HG02938 (cell line): Measurements from ENCODE around the gene SLC9C1.

Experiments used
- ATAC-seq: cut with Tn5 transposase; IDR thresholded peaks from one replicate; pipeline ENCODE4 v1.9.1; 2021; ENCODE audit warnings: mild to moderate bottlenecking, moderate library complexity; ENCODE audit not compliant: unreplicated experiment

The SLC9C1 gene

DNA sequence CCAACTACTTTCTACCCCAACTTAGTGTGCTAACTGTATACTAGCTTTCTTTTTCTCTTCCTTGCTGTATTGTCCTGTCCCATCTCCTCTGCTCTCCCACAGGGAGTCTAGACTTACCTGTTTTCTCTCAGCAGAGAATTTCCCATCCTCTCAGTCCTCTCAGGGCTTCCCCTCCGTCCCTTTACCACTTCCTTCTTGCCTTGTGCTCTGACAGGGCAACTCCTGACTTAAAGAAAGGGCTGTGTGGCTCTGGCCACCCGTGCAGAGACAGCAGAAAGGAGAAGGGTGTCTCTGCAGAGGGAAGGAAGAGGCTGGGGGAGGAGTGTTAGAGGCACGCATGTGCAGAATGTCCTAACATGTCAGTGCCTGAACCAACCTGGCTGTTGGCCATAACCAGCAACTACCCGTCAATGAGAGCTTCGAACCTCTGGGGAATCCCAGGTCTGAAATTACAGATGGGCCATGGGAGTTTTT lies 161.0 kb downstream of the SLC9C1 start, which contains the start of gene GCSAM:
TSS of gene GCSAM (minus strand) at position 274 of the 474 bp plus-strand sequence. CDS start at position 146, 128 bp downstream.
- ATAC-seq = peak; percentile 51

DNA sequence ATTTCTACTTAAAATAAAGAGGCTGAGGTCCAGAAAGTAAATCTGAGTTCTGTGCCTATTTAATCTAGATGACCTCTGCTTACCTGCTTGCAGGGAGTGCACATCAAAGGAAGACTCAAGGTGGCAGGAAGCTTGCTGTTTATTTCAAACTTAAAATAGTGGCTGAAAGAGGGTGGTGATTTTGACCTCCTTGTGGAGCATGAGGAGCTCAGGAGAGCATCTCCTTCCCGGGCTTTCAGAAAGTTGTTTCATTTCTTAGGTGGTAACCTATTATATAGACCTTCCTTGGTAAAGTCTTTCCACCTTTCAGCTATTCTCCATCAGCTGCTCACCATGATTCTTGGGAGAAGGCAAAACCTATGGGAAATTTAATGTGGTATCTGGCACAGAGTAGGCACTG lies 161.5 kb downstream of the SLC9C1 start:
- ATAC-seq = no peak

DNA sequence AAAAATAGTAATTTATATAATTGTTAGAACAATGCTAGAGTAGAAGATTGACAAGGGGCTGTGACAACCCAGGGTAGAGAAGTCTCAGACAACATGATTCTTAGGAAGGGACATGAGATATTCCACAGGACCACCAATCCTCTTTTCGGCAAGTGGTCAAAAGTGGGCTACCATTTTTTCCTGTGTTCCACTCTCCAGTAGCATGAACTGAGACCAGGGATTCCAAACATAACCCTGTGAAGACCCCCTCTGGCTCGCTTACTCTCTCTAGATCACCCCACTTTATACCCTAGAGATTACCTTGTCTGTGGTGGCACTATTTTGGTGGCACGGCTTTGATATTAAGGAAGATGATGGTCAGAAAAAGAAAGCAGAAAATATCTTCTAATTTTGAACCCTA lies 161.9 kb downstream of the SLC9C1 start:
- no peak for ATAC-seq

DNA sequence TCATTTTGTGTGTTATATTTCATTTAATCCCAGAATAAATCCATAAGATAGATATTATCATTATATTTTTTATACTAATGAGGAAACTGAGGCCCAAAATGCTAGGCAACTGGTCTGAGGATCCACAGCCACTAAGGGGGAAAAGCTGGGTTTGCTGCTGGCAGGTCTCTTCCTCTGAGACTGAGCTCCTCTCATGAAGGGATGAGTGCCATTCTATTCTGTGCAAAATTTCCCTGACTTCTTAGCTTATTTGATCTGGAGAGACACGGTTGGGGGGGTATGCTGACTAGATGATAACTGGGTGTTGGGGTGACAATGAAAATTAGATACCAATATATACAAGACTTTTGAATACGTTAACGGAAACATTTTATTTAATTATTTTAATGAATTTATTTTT lies 162.9 kb downstream of the SLC9C1 start:
- no peak for ATAC-seq

DNA sequence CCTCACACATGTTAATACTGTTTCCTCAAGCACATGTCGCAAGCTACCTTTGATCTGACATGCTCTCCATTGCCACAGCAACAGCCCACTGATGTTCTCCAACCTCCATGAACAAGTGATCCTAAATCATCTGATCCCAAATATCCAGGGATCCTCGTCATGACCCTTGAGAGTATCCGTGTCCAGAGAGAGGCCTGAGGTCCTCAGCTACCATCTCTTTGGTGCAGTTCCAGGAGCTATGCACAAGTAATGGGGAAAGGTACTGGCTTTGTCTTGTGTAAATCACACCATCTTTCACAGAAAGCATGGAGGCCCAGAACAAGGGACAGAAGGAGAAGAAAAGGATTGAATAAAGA lies 163.4 kb downstream of the SLC9C1 start:
- no peak for ATAC-seq

DNA sequence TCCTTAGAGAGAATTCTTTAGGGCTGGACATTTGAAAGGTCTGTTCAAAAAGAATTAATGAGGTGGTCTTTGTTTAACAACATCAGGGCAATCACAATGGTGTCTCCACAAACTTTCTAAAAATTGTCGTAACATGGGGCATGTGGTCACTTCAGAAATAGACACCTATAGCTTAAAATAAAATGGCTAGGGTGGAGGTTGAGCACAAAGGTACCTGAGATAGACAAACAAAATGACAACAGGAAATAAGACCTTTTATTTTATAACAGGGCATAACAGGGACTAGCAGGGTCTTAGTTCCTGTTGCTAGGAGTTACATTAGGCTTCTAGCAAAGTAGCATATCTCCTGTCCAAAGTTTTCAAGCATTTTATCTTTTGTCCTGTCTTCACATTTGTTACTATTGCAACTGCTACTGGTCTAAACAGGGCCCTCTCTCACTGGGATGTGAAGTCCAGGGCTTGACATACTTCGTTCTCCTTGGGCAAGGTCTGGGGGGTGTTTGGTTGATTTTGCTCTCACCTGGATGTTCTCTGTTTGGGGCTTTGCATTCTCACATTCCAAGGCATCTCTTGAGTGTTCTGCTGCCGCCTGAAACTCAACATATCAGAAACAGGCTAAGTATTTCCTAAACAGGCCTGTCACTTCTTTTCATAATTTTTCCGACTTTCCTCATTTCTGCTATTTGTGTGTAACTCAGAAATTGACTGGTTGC lies 163.9 kb downstream of the SLC9C1 start:
- no peak for ATAC-seq

DNA sequence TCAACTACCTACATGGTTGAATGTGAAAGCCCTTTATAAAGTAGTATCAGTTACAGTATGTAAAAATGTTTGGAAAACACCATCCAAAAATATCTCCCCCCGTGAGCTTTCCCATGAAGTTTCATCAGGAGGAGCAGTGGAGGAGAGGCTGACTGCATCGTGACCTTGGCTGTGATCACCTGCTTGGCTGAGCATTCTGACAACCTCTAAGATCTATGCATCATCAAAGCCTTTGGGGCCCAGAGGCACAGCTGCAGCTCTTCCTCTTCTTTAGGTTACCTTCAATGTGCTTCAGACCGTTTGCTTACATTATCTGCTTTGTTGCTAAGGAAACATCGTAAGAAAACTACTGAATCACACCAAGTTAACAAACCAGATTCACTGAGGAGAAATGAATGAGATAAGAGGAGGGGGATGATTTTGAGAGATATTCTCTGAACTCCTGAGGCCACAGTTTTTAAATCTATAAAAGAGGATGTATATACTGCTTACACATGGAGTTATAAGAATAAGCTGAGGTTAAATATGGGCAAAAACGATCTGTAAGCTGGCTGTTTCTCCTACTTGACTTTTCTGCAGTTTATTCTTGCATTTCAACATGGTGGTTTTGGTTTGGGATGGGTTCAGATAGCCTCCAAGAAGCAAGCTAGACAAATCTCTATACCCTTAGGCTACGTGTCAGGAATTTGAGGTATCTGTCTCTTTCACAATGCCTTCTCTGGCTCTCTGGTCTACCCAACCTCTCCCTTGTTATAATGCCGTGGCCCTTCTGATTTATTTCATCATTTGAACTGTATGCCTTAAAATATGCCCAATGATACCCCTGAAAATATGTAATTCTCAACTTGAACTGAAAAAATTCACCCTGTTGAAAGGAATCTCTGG lies 164.9 kb downstream of the SLC9C1 start:
- ATAC-seq = peak; percentile 65

DNA sequence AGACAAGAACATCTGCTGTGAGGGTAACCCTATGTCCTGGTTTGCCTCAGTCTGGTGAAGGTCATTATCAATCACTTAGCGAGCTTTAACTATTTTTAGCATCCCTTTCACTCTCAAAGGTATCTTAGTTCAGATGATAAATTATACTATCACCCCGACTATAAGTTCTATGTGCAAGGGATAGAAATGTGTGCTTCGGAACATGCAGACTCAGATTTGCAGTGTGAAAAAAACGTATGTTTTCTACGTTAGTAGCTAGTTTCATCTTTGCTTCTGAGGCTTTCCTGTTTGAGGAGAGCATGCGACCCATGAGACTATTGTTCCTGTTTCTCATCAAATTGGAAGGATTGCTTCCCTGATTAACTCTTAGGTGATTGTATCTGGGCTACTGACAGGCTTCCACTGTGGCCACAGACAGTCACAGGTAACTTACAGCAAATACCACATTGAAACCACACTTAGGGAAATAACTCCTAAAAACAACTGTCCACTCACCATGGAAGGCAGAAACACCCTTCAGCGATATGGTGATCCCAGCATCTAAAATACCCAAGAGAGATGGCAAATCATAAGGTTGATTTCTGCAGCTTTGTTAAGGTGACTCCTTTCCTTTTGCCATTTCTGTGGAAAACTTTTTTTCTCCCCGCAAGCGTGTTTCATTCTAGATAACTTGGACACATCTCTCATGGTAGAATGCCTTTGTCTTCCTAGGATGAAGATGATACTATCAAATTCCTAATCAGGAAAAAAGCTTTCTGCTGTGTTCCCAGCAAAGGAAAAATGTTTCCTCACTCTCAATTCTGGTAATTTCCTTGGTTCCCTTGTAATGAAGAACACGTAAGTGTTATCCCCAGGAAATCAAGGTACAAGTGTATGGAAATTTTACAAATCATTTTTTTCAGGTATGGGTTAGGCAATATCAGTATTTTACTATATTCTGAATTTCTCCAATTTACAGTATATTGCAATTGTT lies 166.2 kb downstream of the SLC9C1 start:
- ATAC-seq = no peak

DNA sequence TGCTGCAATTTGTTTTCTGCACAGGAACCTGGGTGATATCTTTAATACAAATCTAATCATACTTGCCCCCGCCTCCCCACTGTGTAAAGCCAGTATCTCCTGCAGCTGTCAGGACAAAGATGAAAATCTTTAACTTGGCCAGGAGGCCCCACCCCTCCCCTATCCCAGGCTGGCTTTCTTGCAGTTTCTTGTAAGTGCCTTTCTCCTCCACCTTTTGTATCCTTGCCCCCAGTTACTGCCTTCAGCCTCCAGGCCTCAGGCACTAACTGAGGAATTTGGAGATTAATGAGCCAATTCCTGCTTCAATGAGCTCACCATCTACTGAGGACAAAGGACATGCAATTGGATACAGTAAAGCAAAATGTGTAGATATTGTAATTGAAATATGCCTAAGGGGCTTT lies 167.5 kb downstream of the SLC9C1 start:
- no peak for ATAC-seq

DNA sequence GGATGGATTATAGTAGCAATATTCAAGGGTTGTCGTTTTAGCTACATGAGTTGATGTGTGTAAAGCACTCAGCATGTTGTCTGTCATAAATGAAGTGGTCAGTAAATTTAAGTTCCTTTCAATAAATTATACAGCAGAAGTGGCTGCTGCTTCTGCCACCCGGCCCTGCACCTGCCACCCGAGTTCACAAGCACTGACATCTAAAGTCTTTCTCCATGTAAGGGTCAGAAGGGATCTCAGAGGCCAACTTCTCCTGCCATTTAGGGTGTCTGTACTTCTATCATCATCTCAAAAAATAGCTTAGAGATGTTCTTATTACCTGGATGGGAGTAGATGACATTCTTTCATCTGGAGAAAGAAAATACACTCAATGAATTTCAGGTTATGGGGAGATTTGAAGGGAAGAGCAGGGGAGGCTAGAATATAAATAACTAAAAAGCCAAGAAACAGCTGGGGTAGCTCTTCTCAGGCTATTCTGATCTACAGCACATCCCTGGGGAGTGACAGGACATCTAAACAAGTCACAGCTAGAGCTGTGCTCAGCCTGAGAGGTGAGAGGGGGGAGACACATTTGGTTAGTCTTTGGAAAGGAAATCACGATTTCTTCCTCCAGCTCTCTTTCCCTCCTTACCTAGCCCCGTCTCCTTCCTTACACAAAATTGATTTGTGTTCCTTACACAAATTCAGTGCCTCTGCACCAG lies 169.0 kb downstream of the SLC9C1 start:
- ATAC-seq = no peak

DNA sequence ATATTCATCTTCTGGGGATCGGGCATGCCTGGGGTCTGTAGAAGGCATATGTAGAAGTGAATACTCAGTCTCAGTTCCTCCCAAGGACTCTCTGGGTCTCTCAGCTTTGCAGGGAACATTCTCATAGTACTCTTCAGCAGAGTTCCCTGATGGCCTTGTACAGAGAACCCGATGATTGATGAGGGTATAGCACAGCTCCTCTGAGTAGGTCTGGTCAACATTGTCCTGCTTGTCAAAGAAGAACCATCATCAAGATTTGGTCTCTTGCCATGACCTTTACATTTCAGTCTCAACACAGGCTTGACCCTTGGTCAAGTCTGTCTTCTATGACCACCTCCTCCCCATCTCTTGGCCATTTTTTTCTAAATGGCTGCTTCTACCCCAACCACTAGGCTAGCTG lies 170.5 kb downstream of the SLC9C1 start:
- ATAC-seq = no peak

DNA sequence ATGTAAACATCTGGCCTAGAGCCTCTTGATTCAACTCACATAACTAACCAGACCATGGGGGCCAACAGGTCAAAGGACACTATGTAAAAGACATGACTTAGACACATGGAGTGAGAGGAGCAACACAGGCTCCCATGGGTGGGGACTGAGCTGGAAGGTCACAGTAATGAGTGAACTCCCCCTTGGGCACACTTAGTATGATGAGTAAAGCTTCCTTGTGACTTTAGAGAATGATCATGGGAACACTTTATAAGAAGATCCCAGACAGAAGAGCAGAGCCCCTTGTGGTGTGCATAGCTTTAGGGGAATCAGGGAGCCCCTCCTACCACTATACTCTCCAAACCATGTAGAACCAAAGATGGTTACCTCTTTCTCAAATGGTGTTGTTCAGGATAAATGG lies 171.1 kb downstream of the SLC9C1 start:
- no peak for ATAC-seq

DNA sequence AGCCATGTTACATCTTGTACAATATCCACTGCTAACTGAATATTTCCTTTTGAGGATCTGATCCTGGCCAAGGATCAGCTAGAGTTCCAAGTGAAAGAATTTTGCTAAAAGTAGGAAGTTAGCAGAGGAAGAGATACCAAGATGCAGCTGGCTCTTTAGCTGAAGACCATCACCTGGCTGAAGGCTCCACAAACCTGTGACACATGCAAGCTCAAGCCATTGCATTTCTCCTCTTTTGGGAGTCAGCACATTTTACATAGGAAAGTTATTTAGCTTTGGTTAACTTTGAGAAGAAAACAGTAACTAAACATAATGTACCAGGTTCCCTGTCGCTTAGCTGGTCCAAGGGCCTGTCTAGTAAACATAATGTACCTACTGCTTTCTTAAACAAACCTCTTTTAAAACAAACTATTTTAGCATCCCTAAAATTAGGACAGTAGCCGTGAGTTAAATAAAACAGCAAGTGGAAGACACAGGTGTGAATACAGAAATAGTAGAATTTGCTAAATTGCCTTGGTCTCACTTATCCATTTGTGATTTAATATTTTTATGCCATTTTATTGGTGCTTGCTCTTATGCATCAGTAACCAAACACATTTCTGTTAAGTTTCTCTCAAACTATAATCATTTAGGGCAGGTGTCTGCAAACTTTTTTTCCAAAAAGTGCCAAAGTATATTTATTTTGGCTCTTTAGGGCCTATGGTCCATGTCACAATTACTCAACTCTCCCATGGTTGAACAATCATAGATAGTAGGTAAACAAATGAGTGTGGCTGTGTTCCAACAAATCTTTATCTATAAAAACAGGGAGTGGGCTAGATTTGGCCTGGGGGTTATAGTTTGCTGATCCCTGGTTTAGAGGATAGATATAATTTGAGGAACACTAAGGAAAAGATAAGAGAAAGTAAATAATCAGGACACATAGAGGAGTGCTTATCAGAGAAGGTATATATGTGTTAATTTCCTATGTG lies 172.2 kb downstream of the SLC9C1 start:
- no peak for ATAC-seq

DNA sequence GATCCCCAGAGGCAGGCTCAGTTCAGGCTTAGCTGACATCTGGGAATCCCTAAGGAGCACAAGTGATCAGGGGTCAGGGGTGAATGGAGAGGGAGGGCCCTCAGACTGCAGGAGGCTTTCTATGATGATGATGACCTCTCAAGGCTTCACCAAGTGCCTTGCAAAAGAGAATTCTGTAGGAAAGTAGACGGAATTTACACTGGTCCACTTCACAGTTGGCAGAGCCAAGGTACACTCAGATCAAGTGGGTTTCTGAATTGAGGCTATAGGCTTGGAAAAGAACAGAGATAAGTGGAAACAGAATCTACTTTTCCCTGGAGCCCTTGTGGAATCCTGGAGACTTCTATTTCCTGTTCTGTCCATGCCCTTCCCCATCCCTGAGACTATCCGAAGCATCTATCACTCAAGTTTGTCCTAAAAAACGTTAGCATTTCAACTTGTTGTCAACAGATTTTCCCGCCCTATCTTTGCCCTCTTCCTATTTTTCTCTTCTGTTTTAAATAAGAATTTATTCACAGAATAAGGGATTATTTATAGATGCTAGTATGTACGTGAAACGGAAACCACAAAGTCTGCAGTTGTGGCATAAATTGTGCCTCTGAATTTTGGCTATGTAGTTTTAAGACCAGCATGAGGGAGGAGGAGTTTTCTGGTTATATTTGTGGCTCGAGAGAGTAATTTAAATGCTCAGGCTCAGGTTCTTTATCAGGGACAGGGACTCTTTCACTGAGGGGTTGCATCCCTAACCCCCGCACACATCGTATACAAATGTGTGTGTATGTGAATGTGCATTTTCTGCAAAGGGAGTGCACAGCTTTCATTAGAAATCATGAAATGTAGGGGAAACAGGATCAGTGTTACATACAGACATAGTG lies 173.8 kb downstream of the SLC9C1 start:
- no peak for ATAC-seq

DNA sequence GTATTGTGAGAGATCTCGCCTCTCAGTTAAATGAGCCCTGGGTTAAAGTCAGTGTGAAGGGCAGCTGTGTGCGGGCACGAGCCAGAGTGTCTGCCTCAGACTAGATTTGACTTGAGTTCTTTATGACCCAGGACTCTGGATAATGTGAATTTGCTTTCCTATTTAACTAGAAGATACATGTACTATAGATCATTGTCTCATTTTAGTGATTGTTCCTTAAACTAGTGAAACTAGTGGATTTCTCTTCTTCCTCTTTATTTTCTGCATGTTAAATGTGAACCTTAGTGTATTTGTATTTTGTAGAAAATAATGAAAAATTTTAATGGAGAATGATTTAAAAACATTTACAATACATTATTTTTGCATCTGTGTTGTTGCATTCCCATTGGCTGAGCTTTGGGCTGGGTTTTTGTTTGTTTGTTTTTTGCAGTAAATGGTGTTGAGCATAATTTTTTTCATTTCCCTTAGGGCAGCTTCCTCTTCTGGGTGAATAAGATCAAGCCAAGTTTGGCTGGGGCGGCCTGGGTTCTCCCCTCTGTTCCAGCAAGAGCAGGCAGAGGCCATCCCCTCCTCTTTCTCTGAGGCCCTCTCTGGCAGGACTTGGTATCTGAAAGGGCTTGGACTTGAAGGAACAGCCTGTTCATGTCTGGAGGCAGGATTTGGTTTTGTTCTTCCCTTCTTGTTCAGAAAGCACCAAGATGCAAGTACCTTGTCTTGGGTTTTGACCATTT lies 176.0 kb downstream of the SLC9C1 start:
- no peak for ATAC-seq

DNA sequence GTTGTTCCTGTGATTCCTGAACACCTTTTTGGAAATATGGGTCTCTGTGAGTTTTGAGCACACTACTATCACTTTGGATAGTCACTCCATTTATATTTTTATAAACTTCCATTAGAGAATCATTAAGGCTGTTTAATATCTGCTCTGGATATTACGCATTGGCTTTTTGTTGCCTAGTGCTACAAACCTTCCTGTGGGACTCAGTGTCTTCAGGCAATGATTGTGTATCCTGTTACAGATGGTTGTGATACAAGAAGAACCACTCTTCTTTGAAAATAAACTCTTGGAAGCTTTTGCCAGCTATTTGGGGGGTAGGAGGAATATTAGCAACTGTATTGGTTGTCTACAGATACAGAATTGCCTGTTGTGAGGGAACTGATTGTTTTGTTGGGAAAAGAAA lies 176.6 kb downstream of the SLC9C1 start:
- no peak for ATAC-seq

DNA sequence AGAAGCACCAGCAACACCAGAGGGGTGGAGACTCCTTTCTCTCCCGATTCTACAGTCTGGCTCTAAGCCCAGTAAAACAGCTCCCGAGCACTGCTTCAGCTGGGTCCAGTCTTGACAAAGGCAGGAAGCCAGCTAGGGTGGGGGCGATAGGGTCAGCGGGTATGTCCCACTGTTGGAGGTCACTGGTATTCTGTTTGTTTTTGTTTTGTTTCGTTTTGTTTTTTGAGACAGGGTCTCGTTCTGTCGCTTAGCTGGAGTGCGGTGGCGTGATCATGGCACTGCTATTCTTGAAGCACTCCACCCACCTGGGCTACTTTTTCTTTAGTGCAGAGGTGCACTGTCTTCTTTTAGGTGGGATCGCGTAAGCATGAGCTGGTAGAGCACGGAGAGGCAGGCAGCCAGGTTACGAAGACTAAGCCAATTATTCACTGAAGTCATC lies 177.2 kb downstream of the SLC9C1 start:
- ATAC-seq = no peak
